Measurements from ENCODE around the gene AKAP7. TPM values are rescaled to one million over a fixed set of nuclear protein-coding genes. Genes with fewer than 3 reads are reported as not detected.
A peak's percentile ranks its signal among the peaks of the same experiment; 100 is the strongest.

The AKAP7 gene
- total RNA-seq, 1 donor from 2014 or later: 4.2 TPM

DNA sequence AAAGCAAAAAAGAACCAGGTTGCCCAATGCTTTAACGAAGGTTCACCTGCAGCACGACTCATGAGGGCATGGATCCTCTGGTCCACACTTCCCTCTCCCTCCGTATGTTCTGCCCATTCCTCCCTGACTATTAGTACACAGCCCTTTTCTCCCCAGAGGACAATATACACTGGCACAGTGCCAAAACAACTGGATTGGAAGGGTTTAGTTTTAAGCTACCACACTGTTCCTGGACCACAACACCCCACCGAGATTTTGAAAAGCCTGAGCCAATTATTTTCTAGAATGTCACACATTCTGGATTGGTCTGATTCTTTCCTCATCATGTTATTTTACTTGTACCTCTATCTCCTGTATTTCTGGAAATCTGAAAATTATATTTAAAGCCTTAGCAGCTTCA is 2.9 kb upstream of the AKAP7 start:
- no peak for DNase-seq (ENCODE audit: extremely low read depth, low read depth, low spot score)

DNA sequence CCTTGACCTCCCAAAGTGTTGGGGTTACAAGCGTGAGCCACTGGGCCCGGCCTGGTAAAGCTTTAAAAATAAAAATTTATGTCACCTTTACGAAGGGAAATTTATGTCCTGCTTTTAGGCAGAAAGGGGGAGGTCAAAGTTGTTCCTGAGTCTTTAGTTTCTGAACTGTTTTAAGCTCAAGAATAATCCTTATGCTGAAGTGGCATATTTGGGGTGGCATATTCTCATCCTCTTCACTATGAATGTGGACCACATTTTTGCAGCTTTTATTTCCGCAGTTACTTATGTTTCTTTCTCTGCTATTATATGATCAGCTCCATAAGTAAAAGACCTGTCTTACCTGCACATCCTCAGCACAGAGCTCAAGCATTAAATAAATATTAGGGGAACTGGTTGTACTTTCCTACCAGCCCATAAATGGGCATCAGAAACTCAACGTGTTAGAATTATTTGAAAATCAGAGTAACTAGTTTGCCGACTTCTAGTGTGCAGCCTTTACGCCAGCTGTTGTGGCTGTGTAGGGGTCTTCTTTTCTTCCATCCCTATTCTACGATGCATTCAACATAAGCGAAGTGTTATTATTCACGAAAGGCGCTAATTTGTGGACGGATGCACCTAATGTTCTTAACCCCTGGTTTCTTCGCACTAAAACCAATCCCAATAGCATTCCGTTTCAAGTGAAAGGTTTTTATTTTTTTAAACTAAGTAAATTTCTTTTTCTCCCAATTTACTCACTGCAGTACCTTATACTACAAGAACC is 867 bp upstream of the AKAP7 start:
- DNase-seq (ENCODE audit: extremely low read depth, low read depth, low spot score): no peak

DNA sequence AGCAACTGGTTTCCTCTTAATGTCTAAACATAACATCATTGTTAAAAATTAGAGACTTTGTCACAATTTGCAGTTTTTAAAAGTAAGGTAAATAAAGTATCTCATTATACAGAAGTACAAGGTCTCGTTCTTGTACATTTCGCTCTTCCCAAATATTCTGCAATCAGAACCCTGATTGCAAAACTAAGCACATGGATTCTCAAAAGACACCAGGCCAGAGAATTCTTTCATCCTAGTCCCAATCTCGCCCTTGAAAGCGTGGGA is 355 bp upstream of the AKAP7 start:
- DNase-seq (ENCODE audit: extremely low read depth, low read depth, low spot score): no peak

DNA sequence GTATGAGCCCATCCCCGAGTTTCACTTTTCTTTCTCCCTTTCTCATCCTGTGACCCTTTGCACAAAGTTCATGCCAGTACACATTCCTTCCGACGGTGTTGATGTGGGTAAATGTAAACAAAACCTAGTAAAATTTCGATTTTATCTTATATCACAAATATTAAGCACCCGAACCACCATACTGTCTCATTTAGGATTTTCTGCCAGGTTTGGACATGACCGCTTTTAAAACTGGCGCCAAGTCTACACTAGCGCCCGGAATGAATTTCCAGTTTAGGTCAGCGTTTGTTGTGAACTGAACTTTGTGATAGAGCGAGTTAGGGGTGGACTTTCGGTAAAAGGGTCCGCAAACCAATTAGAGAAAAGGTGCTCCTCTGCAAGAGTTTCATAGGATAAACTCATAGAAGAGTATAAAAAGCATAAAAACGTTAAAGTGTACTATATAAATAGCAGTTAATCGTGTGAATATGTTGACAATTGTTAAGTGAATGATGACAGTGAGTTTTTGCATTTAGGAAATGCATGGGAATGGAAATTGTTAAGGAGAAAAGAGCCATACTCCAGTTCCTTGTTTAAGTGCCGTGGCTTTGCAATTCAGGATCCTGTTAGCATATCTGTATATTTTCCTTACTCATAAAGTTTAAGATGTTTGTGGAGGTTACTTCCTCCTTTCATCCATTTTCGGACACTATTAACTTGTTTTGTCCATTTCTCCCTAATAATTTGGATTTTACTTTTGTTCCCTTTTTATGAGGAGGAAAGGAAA is 937 bp downstream of the AKAP7 start:
- peak; percentile 22 for DNase-seq (ENCODE audit: extremely low read depth, low read depth, low spot score)

DNA sequence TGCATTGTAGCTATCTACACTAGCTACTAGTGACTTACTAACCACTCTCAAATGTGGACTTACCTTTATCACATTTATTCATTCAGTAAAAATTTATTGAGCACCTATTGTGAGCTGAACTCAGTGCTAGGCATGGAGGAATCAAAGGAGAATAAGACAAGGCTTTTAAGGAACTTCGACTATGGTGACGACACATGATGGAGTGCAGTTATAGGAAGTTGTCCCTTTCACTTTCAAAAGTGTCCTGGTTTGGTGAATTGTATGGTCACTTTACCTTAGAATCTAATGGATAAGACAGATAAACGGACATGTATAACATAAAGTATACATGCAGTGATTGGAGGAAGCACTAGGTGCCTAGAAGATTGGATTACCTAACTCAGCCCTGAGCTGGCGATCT is 4.3 kb downstream of the AKAP7 start:
- no peak for DNase-seq (ENCODE audit: extremely low read depth, low read depth, low spot score)

DNA sequence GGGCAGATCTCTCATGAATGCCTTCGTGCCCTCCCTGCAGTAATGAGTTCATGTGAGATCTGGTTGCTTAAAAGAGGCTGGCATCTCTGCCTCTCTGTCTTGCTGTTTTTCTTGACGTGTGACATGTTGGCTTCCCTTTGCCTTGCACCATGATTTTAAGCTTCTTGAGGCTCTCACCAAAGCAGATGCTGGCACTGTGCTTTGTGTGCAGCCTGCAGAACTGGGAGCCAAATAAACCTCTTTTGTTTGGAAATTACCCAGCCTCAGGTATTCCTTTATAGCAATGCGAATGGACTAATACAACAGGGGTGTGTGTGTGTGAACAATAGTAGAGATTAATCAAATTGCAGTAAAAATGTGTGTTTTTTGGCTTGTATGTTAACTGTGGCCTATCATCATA is 8.1 kb downstream of the AKAP7 start:
- DNase-seq (ENCODE audit: extremely low read depth, low read depth, low spot score): no peak

DNA sequence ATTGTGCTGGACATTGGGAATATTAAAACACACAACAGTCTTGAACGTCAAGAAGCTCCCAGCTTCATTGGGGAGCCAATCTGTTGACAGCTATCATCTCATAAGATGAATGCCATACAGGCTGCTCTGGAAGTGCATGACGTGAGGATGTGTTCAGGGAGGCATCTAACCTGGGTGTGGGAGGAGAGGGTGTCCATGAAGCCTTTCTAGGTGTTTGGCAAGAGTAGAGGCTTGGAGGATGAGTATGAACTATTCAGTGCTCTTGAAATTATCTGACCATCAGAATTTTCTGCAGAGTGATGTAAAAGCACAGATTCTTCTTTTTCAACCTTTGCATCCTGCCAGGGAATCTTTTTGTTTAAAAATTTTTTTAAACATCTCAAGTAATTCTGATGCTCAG is 11.6 kb downstream of the AKAP7 start:
- DNase-seq (ENCODE audit: extremely low read depth, low read depth, low spot score): no peak

DNA sequence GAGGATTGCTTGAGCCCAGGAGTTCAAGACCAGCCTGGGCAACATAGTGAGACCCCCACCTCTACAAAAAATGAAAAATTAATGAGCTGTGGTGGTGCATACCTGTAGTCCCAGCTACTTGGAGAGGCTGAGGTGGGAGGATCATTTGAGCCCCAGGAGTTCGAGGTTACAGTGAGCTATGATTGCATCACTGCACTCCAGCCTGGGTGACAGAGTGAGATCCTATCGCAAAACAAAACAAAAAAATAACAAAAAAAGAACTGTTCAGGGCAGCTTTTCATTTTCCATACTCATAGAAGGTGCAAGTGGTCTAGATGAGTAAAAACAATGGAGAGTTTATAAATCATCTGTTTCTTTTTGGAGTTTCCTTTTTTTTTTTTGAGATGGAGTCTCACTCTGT is 21.1 kb downstream of the AKAP7 start:
- no peak for DNase-seq (ENCODE audit: extremely low read depth, low read depth, low spot score)

DNA sequence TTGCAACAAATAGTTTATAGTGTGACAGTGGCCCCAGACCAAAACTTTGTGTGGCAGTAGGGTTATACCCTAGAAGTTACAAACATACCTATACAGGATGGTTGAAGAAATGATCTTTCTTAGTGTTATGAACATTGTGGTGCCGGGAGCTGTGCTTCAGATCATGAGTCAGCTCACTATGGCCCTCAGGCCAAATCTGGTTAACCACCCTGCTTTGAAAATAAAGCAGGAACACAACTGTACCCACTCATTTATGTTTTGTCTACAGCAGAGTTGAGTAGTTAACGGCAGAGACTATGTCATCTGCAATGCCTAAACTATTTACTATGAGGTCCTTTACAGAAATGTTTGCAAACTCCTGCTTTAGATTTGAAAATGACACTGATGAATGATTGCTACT is 24.3 kb downstream of the AKAP7 start:
- DNase-seq (ENCODE audit: extremely low read depth, low read depth, low spot score): no peak

DNA sequence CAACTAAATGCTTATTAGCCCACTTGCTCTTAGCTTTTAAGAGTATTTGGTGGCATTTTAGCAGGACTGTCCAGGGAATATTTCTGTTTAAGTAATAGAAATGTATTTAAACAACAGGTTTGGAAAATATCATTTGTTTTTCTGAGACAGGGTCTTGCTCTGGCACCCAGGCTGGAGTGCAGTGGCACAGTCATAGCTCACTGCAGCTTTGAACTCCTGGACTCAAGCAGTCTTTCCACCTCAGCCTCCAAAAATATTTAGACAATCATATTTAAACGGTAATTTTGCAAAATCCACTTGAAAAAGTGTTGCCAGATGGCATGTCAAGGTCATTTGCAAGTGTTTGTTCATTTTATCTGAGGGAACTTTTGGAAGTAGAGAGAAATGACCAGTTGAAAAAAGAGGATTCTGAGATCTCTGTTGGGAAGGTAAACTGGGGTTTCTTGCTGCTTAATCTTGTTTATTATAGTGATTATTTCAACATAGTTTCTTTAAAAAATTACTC is 25.0 kb downstream of the AKAP7 start:
- DNase-seq (ENCODE audit: extremely low read depth, low read depth, low spot score): no peak

DNA sequence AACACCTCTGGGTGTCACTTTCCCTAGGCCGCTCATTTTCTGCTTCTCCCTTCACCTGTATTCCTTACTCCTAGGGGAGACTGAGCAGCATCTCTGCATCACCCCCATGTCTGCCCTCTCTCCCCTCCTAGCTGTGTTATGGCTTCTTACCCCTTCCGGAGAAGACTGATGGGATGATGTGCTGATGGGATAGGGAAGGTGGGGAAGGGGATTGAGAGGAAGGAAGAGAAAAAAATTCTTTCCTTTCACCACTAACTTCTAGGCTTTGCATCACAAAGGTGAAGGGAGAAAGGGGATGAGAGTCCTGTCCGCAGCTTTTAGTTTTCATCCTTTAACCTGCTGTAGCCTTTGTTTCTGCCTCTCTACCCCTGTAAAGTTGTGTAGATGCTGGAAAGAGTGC is 26.7 kb downstream of the AKAP7 start:
- DNase-seq (ENCODE audit: extremely low read depth, low read depth, low spot score): no peak

DNA sequence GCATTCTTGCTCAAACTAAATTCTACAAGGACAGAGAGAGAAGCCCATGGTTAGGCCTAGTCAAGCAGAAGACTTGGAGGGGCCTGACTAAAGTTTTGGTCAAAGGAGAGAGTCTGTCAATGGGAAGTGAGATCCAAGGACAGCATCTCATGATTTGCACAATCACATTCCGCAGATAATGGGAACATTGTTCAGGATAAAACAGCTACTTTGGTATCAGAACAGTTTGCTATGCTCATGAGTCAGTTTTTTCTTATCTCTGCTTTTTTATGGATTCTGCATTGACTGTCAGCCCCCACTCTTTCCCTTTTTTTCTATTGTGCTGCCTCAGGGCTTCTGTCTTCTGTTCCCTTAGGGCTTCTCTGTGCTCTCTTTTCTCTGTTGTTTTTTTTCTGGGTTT is 28.6 kb downstream of the AKAP7 start:
- no peak for DNase-seq (ENCODE audit: extremely low read depth, low read depth, low spot score)

DNA sequence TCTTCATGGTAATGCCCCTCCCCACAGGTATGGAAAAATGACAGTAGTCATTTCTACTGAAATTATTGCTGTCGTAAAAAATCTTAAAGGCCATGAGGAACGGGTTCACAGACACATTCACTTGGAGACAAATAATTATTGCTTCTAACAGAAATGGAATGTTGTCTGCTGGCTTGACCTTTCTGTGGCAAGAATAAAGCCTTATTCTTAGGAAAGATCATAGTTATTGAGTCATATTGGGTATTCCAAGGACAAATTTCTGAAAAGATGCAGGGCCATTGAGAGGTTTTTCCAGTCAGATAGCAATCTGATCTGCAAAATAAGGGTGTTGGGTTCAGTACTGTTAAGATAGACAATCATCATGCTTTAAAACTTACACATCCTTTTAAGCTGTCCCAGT is 29.2 kb downstream of the AKAP7 start:
- DNase-seq (ENCODE audit: extremely low read depth, low read depth, low spot score): no peak

DNA sequence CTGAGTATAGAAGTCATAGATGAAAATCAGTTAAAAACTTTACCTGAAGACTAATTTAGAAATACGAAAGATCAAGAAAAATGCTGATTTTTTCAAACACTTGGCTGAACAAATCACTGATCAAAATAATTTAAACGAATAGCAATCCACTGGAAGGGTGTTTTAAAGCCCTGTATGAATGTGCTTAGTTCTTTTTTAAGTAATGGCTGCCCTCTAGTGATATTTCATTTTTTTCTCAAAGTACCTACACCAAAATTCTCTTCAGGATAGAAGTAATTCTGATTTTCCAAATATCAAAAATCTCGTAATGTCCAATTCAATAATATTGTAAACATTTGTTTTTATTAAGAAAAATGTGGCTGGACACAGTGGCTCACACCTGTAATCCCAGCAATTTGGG is 32.5 kb downstream of the AKAP7 start:
- no peak for DNase-seq (ENCODE audit: extremely low read depth, low read depth, low spot score)

DNA sequence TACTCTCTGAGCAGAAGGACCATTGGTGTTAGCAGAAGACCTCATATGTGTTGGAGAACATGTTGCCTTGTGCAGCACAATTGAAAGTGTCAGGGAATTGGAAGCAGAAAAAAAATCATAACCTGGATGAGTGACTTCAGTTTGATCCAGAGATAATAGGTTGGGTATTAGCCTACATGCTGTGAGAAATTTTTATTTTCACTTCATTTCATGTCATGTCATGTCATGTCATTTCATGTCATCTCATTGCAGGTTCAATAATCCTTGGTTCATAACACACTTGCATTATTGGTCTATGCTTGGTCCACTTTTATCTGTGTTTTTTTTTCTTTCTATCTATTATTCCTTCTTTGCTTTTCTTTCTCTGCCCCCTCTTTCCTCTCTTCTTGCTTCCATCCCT is 34.3 kb downstream of the AKAP7 start:
- no peak for DNase-seq (ENCODE audit: extremely low read depth, low read depth, low spot score)

DNA sequence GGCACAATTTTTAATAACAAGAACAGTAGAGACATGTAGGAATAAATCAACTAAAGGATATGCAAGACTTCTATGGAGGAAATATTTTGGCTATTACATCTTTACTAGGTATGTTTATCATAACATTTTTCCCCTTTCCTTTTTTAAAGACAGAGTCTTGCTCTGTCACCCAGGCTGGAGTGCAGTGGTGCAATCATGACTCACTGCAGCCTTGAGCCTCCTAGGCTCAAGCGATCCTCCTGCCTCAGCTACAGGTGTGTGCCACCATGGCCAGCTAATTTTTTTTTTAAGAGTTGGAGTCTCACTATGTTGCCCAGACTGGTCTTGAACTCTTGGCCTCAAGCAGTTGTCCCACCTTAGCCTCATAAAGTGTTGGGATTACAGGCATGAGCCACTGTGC is 37.0 kb downstream of the AKAP7 start:
- no peak for DNase-seq (ENCODE audit: extremely low read depth, low read depth, low spot score)

DNA sequence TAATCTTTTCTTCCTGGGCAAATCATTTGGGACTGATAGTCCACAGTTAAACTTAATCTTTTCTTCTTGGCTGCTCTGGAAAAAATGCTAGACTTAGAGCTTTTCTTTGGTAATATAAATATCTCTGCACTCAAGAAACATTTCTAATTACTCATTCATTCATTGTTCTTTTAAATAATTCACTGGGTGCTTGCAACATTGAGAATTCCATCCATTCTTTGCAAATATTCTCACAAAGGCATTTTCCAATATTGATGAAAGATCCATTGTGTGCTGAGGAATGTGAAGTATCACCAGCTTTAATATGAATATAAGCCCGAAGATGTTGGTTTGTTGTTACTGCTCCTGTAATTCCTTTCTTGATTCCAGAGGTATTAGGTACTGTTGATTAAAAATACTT is 38.4 kb downstream of the AKAP7 start:
- DNase-seq (ENCODE audit: extremely low read depth, low read depth, low spot score): no peak

DNA sequence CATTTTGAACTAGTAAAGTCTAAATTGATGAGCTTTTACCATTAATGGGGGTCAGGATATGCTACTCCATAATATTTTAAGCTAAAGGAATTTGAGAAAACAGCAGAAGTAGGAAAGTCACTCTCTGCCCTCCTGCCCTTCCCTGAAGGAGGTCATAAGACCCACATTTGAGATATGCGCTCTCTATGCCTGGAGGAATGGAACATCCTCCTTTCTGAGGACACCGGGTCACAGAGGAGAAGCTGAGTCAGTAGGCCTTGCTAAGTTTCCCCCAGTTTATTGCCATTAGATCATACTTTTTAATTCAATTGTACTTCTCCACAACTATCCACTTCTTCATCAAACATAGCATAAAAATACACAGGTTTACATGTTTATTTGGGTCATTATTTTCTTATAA is 40.3 kb downstream of the AKAP7 start:
- DNase-seq (ENCODE audit: extremely low read depth, low read depth, low spot score): no peak

DNA sequence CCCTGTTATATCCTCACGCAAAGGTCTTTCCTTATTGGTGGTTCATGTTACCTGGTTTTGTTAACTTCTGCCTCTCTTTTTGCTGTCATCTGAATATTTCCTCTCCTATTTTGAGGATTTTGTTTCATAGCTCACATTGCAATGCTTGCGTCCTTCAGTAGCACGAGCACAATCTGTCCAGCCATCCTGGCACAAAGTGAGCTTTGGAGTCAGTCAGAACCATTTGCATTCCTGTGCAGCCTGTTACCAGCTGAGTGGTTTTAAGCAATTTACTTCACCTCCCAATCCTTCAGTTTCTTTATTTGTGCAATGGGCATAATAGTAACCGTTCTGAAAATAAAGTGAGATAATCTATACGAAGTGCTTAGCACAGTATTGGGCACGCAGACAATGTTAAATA is 42.7 kb downstream of the AKAP7 start:
- no peak for DNase-seq (ENCODE audit: extremely low read depth, low read depth, low spot score)

DNA sequence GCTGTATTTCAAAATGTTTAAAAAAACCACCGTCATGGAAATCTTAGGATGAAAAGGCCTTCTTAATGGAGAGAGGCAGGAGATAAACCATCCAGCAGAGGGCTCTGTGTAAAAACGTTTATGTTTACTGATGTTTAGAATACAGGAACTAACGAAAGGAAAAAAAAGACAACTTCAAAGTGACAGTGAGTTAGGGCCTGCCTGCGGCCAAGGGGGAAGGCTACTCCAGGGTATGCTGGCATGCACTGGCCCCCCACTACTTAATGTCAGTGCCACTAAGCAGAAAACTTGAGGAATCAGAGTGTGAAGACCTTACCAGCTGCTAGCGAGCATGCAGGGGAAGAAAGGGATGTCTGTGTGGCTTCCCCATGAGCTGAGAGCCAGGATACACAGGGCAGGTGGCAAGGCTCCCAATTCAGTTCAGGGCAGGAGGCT is 47.7 kb downstream of the AKAP7 start:
- DNase-seq (ENCODE audit: extremely low read depth, low read depth, low spot score): no peak

DNA sequence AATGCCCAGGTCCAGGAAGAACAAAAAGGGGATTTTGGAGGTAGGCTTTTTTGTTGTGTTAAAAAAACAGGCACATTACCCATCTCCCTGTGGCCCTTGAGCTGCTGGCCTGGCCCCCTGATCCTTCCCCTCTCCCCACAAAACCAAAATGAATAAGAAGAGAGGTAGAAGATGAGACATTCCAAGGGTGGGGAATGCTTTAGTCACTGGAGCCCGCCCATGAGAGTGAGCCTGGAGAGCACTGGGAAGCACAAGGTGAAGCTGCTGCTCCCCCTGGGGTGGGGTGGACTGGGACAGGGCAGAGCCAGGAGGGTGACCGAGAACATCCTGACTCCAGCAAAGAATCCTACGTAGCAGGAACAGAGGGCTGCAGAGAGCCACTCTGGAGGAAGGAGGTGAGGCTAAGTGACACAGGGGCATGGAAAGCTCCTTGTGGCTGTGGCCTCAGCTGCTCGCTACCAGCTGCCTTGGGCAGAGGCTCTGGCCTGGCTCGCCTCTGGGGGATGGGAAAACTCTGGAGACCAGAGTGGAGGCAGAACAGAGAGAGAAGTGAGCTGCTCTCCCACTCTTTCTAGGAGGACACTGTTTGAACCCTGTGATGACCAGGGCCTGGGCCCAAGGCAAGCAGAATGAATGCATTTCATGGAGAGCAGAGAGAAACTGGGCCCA is 48.3 kb downstream of the AKAP7 start:
- no peak for DNase-seq (ENCODE audit: extremely low read depth, low read depth, low spot score)

DNA sequence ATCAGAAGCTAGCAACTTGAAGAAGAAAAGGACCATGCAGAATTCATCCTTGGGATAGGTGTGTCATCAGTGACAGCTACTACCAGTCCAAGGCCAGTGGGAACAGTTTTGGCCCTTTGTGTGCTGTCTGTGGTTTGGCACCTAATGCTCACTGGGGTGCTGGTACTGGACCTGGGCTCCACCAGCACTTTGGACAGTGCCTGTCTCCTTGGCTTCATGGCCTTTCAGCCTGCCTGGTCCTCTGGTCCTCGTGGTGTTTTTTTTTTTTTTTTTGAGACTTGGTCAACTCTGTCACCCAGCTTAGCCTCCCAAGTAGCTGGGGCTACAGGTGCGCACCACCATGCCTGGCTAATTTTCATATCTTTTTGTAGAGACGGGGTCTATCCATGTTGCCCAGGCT is 56.3 kb downstream of the AKAP7 start:
- no peak for DNase-seq (ENCODE audit: extremely low read depth, low read depth, low spot score)
